Sigmoid colon (tissue), 4 donors: ENCODE results near the gene NFATC1.

Source experiments
- POLR2AphosphoS5 ChIP-seq, 4 donors: sonication (generic); formaldehyde crosslinking; IDR thresholded peaks; one replicate each; pipeline ENCODE4 v1.6.1; 2017; ENCODE audit warnings: antibody characterized with exemption in 4 of 4
- TF ChIP-seq, protein P1 (sequence below), 4 experiments: fragments of 450-650 bp in 3 of 4; fragments of 200-600 bp in 1 of 4; IDR thresholded peaks; one replicate each; pipeline ENCODE4 v1.5.1; 2016 to 2019; ENCODE audit warnings: antibody characterized with exemption in 4 of 4, mild to moderate bottlenecking in 3 of 4, moderate library complexity in 2 of 4

DNA sequence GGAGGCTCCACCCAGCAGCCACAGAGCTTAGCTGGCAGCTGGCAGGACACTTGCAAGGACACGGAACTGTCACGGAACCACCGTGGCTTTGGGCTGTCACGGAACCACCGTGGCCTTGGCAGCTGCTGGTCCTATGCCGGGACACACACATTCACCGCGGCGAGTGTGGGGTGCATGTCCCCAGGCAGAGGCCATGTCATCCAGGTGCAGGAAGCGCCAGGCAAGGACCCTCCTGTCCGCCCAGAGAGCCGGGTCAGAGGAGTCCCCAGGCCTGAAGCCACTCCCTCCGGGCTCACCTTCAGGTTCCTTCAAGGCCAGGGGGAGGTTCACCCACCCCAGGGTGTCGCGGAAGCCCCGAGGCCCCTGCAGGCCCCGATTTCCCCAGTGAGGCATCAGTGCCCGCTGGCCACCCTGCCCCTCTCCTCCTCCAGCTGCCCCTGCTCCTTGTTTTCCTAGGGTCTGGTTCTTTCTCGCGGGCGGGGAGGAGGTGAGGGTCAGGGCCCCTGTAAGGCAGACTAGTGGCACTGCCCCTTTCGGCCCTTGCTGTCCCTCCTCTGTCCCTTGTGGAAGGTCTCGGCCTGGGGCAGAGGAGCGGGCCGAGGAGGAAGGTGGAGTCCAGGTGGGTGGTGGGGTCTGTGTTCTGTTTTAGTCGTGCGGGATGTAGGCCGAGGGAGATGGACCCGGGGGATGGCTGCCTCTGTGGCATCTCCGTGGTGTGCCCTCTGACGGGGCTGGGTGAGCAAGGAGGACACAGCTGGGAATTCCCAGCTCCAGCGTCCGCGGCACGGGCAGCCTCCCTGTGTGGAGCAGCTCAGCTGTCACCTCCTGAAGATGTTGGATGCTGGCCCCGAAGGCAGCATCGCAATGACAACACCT is 60.6 kb downstream of the NFATC1 start:
- TF ChIP-seq, protein P1, sequence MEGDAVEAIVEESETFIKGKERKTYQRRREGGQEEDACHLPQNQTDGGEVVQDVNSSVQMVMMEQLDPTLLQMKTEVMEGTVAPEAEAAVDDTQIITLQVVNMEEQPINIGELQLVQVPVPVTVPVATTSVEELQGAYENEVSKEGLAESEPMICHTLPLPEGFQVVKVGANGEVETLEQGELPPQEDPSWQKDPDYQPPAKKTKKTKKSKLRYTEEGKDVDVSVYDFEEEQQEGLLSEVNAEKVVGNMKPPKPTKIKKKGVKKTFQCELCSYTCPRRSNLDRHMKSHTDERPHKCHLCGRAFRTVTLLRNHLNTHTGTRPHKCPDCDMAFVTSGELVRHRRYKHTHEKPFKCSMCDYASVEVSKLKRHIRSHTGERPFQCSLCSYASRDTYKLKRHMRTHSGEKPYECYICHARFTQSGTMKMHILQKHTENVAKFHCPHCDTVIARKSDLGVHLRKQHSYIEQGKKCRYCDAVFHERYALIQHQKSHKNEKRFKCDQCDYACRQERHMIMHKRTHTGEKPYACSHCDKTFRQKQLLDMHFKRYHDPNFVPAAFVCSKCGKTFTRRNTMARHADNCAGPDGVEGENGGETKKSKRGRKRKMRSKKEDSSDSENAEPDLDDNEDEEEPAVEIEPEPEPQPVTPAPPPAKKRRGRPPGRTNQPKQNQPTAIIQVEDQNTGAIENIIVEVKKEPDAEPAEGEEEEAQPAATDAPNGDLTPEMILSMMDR (IDR thresholded peaks at IDR 0.05), result no peak
- no peak for TF ChIP-seq POLR2AphosphoS5 (IDR thresholded peaks at IDR 0.05)
